ENCODE data around the gene SYT13.

DNA sequence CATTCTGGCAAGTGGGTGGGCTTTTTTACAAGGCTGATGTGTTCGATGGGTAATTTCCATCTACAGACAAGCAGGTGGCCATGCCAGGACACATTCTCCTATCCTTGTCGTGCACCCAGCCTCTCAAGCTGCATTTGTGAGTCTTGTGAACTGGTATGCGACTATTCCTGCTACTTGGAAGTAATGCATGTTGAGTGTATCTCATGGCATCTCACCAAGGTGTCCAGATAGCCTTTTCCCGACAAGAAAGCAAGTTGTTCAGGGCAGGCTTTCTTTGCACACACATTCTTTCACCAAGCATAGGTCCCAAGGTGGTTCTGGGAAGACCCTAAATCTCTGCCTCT is 18.8 kb upstream of the SYT13 start:
- TF ChIP-seq POLR2A (IDR thresholded peaks at IDR 0.05; ENCODE audit: low read depth, low read length), result no peak
- TF ChIP-seq POLR2AphosphoS5 (IDR thresholded peaks at IDR 0.05; ENCODE audit: low read depth, low read length), result no peak
- TF ChIP-seq TAF1 (IDR thresholded peaks at IDR 0.05; ENCODE audit: low read depth, low read length), result no peak
- TF ChIP-seq SPI1 (IDR thresholded peaks at IDR 0.05; ENCODE audit: low read depth, low read length), result no peak
- TF ChIP-seq PAX5 (IDR thresholded peaks at IDR 0.05; ENCODE audit: insufficient read depth, low read length, severe bottlenecking), result no peak
- TF ChIP-seq POU2F2 (IDR thresholded peaks at IDR 0.05; ENCODE audit: low read depth, low read length), result no peak

All from GM12891 (cell line).